Nephron progenitor cell (in vitro differentiated cells): ENCODE data around the gene CLDN16.

Source experiments
- DNase-seq: peaks from one replicate; pipeline ENCODE4 v3.0.0; 2021
- H3K27ac Mint-ChIP-seq: 2 replicates; pipeline ENCODE4 v1.8.0; 2021; ENCODE audit warnings: mild to moderate bottlenecking, moderate library complexity, mixed read lengths
- H3K27me3 Mint-ChIP-seq: 2 replicates; pipeline ENCODE4 v1.8.0; 2021; ENCODE audit warnings: mild to moderate bottlenecking, low read depth, mixed read lengths; ENCODE audit not compliant: poor library complexity
- H3K36me3 Mint-ChIP-seq: 2 replicates; pipeline ENCODE4 v1.8.0; 2021; ENCODE audit warnings: low read depth, mixed read lengths
- H3K4me1 Mint-ChIP-seq: 2 replicates; pipeline ENCODE4 v1.8.0; 2021; ENCODE audit warnings: mixed read lengths
- H3K4me3 Mint-ChIP-seq: 2 replicates; pipeline ENCODE4 v1.8.0; 2021; ENCODE audit warnings: mild to moderate bottlenecking, moderate library complexity, mixed read lengths
- H3K9me3 Mint-ChIP-seq: 2 replicates; pipeline ENCODE4 v1.8.0; 2021; ENCODE audit warnings: mild to moderate bottlenecking, moderate library complexity, mixed read lengths
- CTCF ChIP-seq: fragments of 200-600 bp; sonication (generic); IDR thresholded peaks from 2 replicates; pipeline ENCODE4 v1.5.0; 2021; ENCODE audit warnings: antibody characterized with exemption

The CLDN16 gene

DNA sequence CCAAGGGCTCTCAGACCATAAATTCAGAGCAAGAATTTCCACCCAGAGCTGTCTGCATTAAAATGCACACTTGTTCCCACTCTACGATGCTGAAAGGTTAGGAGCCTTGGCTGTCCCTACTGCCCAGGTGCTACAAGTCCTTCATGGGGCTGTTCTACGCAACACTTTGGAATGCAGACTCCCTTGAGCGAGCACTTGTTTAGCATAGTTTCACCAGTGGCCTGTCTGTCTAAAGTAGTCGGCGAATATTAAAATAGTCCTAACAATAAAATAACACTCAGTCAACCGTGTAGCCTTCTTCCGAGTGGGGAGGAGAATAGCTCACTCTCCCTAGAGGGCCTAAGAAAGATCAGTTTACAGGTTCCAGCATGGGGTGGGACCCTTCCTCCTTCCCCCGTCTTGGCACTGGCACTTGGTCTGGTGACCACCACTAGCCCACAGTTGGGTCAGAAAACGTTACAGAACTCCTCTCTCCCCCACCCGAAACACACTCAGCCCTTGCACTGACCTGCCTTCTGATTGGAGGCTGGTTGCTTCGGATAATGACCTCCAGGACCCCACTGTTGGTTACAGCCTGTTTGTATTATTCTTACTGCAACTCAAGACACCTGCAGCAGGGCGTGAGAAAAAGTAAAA lies at the start of gene CLDN16:
Gene CLDN16, plus strand, starts transcription at position 586 of the 636 bp plus-strand sequence. CDS start 167 bp downstream, outside the sequence.
- Mint-ChIP-seq H3K4me1 (peaks cover 8% of the 10 kb centered on the region), H3K9me3 (no peaks in the 10 kb centered on the region), H3K36me3 (no peaks in the 10 kb centered on the region), H3K27ac (no peak within 1 kb of the TSS), H3K4me3 (no peak within 1 kb of the TSS), H3K27me3 (peaks cover 4% of the 10 kb centered on the region)
- DNase-seq = no peak
- TF ChIP-seq CTCF = no peak

GRCh38 chr3:190338717-190339116 lies 49.2 kb upstream of the CLDN16 start:
- no peaks in the 10 kb centered on the region for H3K4me1 Mint-ChIP-seq
- no peaks in the 10 kb centered on the region for H3K36me3 Mint-ChIP-seq
- H3K4me3 Mint-ChIP-seq = no peak overlapping the region
- H3K9me3 Mint-ChIP-seq = peaks cover 25% of the 10 kb centered on the region
- no peak for TF ChIP-seq CTCF
- DNase-seq = no peak
- H3K27ac Mint-ChIP-seq = no peak overlapping the region
- H3K27me3 Mint-ChIP-seq = no peaks in the 10 kb centered on the region

GRCh38 chr3:190339130-190339529 lies 48.8 kb upstream of the CLDN16 start:
- H3K27ac Mint-ChIP-seq = no peak overlapping the region
- no peaks in the 10 kb centered on the region for H3K4me1 Mint-ChIP-seq
- peaks cover 25% of the 10 kb centered on the region for H3K9me3 Mint-ChIP-seq
- DNase-seq = no peak
- H3K4me3 Mint-ChIP-seq = no peak overlapping the region
- TF ChIP-seq CTCF = no peak
- no peaks in the 10 kb centered on the region for H3K36me3 Mint-ChIP-seq
- H3K27me3 Mint-ChIP-seq = no peaks in the 10 kb centered on the region

DNA sequence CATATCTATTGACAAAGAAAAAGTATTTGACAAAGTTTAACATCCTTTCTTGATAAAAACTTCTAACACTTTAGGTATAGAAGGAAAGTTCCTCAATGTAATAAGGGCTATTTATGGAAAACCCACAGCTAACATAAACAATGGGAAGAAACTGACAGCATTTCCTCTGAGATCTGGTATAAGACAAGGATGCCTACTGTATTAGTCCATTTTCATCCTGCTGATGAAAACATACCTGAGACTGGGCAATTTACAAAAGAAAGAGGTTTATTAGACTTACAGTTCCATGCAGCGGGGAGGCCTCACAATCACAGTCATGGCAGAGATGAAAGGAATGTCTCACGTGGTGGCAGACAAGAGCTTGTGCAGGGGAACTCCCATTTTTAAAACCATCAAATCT lies 47.9 kb upstream of the CLDN16 start:
- H3K36me3 Mint-ChIP-seq = no peaks in the 10 kb centered on the region
- H3K4me1 Mint-ChIP-seq = peaks cover 7% of the 10 kb centered on the region
- DNase-seq = no peak
- H3K27me3 Mint-ChIP-seq = no peaks in the 10 kb centered on the region
- peaks cover 25% of the 10 kb centered on the region for H3K9me3 Mint-ChIP-seq
- no peak overlapping the region for H3K27ac Mint-ChIP-seq
- no peak overlapping the region for H3K4me3 Mint-ChIP-seq
- no peak for TF ChIP-seq CTCF

- peaks cover 21% of the 10 kb centered on the region for H3K9me3 Mint-ChIP-seq
- peaks cover 12% of the 10 kb centered on the region for H3K4me1 Mint-ChIP-seq
- TF ChIP-seq CTCF = no peak
- H3K27ac Mint-ChIP-seq = no peak overlapping the region
- H3K4me3 Mint-ChIP-seq = no peak overlapping the region
- no peaks in the 10 kb centered on the region for H3K27me3 Mint-ChIP-seq
- no peak for DNase-seq
- no peaks in the 10 kb centered on the region for H3K36me3 Mint-ChIP-seq
Observed at GRCh38 chr3:190345027-190345821, 42.7 kb upstream of the CLDN16 start.
